Measurements from ENCODE around the gene AMN.
"Not testable (repeated sequence)": the region's sequence is repeated elsewhere in the genome, so short reads cannot be mapped to it uniquely, and the experiment has no call there.

AMN gene

DNA sequence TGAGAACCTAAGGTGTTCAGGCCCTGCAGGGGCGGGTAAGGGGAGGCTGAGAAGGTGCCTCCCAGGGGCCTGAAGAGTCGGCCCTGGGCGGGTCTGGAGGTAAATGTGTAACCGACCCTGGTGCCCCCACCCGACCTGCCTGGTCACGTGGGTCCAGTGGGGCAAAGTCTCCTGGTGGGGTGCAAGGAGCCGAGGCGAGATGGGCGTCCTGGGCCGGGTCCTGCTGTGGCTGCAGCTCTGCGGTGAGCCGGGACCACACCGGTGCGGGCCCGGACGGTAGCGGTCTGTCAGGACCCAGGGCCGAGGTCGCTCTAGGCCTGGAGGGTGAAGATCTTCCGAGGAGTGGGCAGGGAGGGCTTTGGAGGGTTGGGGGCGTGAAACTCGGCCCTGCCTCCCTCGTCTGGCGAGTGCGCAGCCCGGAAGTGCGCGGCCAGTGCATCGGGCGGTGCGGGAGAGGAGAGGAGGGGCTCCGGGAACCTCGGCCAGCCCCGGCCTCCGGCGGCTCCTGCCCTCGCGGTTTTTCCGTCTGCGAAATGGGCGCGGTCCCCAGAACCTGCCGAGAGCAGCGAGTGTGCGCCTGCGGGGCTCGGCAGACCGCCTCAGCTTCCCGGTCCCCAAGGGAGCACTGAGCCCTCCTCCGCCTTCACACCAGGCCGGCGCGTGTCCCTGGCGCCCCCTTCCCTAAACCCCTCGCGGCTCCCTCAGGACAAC, at the start of gene AMN:
Gene AMN (plus strand): TSS at position 174 of the 711 bp plus-strand sequence. CDS start 26 bp downstream, at position 200.
- DNase-seq: no peak

DNA sequence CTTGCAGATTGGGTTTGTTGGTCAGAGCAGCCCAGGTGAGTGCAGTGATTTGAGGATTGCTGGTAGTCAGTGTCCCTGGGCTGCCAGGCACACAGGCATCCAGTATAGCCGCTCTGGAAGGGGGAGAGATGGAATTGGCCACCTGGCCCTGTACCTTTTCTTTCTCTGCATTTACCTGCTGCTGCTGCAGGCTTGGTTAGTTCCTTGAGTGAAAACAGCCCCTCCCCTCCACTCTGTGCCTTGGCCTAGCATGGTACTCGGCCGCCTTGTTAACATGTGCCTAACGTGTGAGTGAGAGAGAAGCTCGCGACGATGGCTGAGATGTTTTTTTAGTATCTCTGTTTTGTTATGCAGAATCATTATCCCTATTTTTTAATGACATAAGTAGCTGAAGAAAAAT, 49.3 kb upstream of the AMN start:
- no peak for DNase-seq

GRCh38 chr14:102873546-102874061, 48.9 kb upstream of the AMN start:
- no peak for DNase-seq

- DNase-seq: no peak
Measured at GRCh38 chr14:102875652-102876051, 46.8 kb upstream of the AMN start.

GRCh38 chr14:102877511-102877910, 45.0 kb upstream of the AMN start:
- DNase-seq: not testable (repeated sequence)

DNA sequence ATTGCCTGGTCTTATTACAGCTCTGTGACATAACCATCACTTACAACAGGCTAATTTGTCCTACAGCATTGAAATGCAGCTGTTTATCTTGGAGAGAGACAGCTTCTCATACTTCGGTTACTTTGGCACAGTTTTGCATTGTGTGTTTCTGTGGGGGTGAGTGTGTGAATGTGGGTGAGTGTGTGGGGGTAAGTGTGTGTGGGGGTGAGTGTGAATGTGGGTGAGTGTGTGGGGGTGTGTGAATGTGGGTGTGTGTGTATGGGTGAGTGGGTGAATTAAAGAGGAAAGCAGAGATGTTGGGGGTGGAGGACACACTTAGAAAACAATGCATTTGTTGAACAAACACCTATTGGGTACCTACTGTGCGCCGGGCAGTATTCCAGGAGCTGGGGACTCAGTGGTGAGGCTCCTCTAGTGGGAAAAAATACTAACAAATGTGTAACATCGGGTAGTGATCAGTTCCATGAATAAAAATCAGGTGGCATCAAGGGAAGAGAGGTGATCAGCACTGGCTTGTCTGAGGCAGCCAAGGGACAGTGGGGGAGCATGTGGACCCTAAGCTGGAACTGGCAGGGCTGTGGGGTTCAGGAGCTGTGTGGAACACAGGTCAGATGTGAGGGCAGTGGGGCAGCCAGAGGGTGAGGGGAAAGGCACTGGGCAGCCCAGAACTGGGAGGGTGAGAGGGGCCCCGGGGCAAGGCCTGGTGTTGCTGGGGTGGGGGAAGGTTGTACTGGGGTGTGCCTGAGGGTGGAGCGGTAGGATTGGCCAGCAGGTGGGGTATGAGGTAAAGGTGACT, 44.1 kb upstream of the AMN start:
- no peak for DNase-seq

DNA sequence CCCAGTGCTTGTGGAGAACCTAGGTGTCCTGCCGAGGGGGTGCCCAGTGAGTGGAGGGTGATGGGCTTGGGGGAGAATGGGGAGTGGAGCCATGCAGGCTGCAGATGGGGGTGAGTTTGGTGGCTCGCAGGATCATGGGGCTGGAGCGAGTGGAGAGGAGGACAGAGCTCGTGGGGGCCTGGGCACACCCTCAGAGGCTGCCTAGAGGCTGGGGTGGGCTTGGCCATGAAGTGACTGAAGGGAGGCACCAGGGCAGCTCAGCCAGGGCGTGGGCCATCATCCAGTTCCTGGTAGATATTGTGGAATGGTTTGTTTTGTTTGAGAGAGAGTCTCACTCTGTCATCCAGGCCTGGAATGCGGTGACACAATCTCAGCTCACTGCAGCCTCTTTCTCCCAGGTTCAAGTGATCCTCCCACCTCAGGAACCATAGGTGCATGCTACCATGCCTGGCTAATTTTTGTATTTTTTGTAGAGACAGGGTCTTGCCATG, 43.4 kb upstream of the AMN start:
- DNase-seq: no peak

DNA sequence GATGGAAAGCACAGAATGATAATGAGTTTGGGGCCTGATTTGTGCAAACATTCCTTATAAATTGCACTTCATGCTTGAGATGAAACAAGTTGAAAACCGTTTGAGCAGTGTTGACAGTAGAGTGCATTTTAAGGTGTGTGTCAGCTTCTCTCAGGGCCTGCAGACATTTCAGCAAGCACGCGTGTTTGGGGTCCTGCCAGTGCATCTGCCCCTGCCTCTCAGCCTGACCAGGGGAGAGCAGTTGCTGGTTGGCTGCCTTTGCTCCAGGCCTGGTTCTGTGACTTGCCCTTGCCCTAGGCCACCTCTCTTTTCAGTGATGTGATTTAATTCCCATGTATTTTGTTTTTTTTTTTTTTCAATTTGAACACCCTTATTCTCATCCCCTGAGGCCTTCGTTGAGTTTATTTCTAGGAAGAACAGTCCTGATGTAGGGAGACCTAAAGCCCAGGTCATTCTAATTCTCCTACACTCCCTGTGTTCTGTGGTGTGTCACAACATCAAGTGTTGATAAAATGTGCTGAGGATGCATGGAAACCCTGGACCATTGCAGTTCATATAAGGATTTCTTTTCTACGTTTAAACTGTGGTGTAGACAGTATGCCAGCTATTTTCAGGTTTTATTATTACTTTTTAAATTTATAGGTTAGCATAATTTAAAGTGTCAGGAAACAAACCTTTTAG, 40.1 kb upstream of the AMN start:
- DNase-seq: no peak

DNA sequence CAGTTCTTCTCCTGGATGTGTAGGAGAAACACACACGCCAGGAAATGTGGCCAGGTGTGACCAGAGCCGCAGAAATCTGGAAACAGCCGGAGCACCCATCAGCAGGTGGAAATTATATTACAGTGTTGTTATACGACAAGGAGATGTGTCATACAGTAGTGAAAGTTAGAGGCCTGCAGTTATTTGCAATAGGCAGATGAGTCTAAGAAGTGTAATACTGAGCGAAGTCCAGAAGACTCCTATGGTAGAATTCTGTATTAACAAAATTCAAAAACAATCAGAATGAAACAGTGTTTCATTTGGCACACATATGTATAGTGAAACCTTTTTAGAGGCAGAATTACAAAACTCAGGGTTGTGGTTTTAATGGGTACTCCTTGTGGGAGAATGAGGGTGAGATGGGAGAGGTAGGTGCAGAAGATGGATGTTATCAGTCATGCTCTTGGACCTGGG, 39.3 kb upstream of the AMN start:
- no peak for DNase-seq

DNA sequence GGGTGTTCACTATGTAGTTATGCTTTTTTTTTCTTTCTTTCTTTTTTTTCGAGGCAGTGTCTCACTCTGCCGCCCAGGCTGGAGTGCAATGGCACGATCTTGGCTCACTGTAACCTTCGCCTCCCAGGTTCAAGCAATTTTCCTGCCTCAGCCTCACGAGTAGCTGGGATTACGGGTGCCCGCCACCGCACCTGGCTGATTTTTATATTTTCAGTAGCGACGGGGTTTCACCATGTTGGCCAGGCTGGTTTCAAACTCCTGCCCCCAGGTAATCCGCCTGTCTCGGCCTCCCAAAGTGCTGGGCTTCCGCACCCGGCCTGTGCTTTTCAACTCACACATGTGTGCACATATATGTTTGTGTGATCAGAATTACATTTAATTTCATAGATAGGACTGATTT, 38.9 kb upstream of the AMN start:
- DNase-seq: no peak

- DNase-seq: no peak
Measured at GRCh38 chr14:102885737-102886447, 36.6 kb upstream of the AMN start.

GRCh38 chr14:102888748-102889147, 33.7 kb upstream of the AMN start:
- DNase-seq: no peak

DNA sequence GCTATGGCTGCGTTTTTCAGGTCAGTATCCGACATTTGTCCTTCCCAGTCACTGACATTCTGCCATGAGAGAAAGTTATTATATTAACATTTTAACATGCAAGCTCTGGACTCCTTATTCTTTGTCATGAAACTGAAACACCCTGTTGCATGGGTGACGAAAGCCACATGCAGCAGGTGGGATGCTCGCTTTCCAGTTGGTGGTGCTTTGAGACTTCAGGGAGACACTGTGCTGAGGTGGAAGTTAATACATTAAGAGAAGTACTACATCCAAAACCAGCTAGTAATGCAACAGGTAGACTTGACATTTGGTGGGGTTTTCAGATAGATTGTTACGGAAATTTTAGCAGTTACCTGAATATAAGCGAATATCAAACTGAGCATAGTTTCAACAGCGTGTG, 32.8 kb upstream of the AMN start:
- no peak for DNase-seq

- DNase-seq: no peak
Measured at GRCh38 chr14:102891111-102891510, 31.4 kb upstream of the AMN start.

DNA sequence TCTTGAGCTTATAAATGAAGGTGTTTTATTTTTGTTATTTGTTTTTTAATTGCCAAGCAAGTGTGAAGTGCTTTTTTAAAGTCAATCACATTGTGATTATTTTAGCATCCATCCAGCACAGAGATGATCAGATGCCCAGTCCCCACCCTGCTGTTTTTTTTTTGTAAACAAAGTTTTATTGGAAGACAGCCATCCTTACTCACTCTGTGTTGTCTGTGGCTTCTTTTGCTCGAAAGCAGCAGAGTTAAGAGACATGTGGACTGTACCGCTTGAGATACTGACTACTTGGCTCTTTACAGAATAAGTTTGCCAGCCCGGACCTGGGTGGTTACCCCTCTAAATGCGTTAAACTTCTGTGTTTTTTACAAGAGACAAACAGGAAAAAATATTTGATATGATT, 30.9 kb upstream of the AMN start:
- peak; percentile 27 for DNase-seq

DNA sequence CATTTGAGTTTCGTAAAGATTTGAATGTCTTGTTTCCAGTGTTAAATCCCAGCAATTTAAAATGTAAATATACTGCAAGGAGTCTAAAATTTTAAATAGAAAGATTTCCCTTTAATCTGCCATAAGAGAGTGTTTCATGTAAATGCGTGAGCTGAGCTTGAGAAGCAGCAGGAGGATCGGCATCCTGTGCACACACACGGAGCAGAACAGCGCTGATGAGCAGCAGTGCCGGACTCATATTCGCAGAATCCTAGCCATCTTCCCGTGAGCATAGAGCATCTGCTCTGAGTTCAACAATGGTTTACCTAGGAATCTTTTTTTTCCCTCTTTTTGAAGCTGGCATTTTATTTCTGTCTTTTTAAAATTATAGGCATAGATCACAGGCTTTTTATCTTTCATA, 29.8 kb upstream of the AMN start:
- DNase-seq: no peak

- DNase-seq: no peak
Measured at GRCh38 chr14:102893452-102893851, 29.0 kb upstream of the AMN start.

- DNase-seq: not testable (repeated sequence)
Measured at GRCh38 chr14:102896735-102897134, 25.7 kb upstream of the AMN start.

- DNase-seq: no peak
Measured at GRCh38 chr14:102897299-102898027, 25.0 kb upstream of the AMN start.

GRCh38 chr14:102898298-102898697, 24.2 kb upstream of the AMN start:
- no peak for DNase-seq

- no peak for DNase-seq
Measured at GRCh38 chr14:102898776-102899515, 23.5 kb upstream of the AMN start.

All from NCI-H2171 treated with DMSO at 0.1 percent for 48 hours (cell line).